Muscle of leg (tissue), 11 donors: Measurements from ENCODE around the gene POLR3E. TPM values are rescaled to one million over a fixed set of nuclear protein-coding genes. Genes with fewer than 3 reads are reported as not detected.
"Not testable (repeated sequence)": the region's sequence is repeated elsewhere in the genome, so short reads cannot be mapped to it uniquely, and the experiment has no call there.

Experiments
- DNase-seq: peaks from one replicate; pipeline ENCODE4 v3.0.0; 2013
- H3K27ac ChIP-seq: one replicate; pipeline ENCODE4 v1.5.1; 2013; ENCODE audit warnings: mild to moderate bottlenecking, low read length, control low read depth
- H3K27me3 ChIP-seq: one replicate; pipeline ENCODE4 v1.6.1; 2013; ENCODE audit warnings: low read length; ENCODE audit not compliant: control insufficient read depth, insufficient read depth
- H3K36me3 ChIP-seq: one replicate; pipeline ENCODE4 v1.6.1; 2013; ENCODE audit warnings: low read length; ENCODE audit not compliant: control insufficient read depth, insufficient read depth
- H3K4me1 ChIP-seq: one replicate; pipeline ENCODE4 v1.6.1; 2013; ENCODE audit warnings: low read length; ENCODE audit not compliant: control insufficient read depth, insufficient read depth
- H3K4me3 ChIP-seq: one replicate; pipeline ENCODE4 v1.5.1; 2013; ENCODE audit warnings: low read length, control low read depth
- H3K9me3 ChIP-seq: replicated peaks from 2 replicates; pipeline ENCODE4 v1.6.1; 2013; ENCODE audit warnings: low read depth, low read length; ENCODE audit not compliant: control insufficient read depth
- WGBS: methylation state at CpG from one replicate; pipeline ENCODE4 v1.1.5; 2013; ENCODE audit warnings: missing lambda C conversion rate; ENCODE audit not compliant: insufficient coverage; 5-methylcytosine and 5-hydroxymethylcytosine counted together
- polyA plus RNA-seq, 8 donors: library from polyadenylated mRNA; unstranded; fragments of 120-200 nt; gene quantifications; one replicate each; pipeline versions ENCODE4 v1.2.1 to v1.2.3, GENCODE V29; 2013; ENCODE audit warnings: inconsistent platforms in 1 of 8, low replicate concordance in 1 of 8; ENCODE audit not compliant: insufficient read length in 8 of 8, insufficient read depth in 1 of 8
- total RNA-seq: library from RNA; stranded (reverse); fragments of 120-200 nt; gene quantifications from one replicate; pipeline ENCODE4 v1.2.4, GENCODE V29; 2013

Gene POLR3E
- total and polyA plus RNA-seq, 9 donors = 29.7 to 43.4 (median 35.3) TPM

DNA sequence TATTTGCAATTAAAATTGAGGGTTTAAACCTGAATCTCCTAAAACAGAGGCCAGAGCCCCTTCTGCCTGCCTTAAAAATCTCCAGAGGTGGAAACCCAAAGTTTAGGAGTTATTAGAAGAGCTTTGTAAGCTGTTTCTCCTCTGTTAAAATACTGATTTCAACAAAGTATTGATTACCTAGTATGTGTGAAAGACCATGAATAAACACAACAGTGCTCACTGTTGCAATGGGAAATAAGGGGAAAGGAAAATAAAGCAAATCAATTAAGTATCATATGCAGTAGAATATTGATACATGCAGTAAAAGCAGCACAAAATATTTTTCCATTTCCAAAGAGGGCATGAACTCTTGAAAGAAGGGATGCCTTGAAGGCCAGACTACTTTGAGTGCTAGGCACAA is 62.5 kb downstream of the POLR3E start:
- H3K9me3 ChIP-seq = no peaks in the 10 kb centered on the region
- no peaks in the 10 kb centered on the region for H3K4me1 ChIP-seq
- peaks cover 20% of the 10 kb centered on the region for H3K36me3 ChIP-seq
- no peak overlapping the region for H3K27ac ChIP-seq
- no peak for DNase-seq
- no peaks in the 10 kb centered on the region for H3K27me3 ChIP-seq
- no peak overlapping the region for H3K4me3 ChIP-seq

DNA sequence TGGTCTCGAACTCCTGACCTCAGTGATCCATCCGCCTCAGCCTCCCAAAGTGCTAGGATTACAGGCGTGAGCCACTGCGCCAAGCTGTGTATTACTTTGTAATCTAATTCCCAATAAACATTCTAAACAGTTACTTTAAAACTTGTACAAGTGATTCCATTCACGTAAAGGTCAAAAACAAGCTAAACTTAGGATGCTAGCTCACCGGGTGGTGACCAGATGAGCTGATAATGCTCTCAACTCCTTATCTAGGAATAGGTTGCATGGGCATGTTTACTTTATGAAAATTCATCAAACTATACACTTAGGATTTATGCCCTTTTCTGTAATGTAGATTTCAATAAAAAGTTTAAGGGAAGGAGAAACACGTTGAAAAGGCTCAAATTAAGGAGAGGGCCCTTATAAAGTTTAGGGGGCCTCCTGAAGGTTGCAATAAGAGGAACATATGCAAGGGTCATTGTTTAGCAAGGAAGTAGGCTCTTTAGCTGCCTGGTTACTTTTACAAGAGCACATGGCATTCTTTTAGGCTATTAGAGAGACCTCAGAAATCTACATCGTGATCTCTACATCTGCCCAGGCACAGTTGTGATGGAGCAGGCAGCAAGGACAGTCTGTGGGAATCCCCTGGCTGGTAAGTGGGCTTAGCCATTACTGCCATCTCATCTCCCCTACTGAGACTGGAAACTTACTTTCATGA is 63.9 kb downstream of the POLR3E start:
- 89% methylated on average over 5 of the region's 8 CpGs for WGBS
- Histone ChIP-seq H3K4me3 (no peak overlapping the region), H3K4me1 (no peaks in the 10 kb centered on the region), H3K27me3 (no peaks in the 10 kb centered on the region), H3K27ac (no peak overlapping the region), H3K9me3 (no peaks in the 10 kb centered on the region), H3K36me3 (peaks cover 23% of the 10 kb centered on the region)
- no peak for DNase-seq

DNA sequence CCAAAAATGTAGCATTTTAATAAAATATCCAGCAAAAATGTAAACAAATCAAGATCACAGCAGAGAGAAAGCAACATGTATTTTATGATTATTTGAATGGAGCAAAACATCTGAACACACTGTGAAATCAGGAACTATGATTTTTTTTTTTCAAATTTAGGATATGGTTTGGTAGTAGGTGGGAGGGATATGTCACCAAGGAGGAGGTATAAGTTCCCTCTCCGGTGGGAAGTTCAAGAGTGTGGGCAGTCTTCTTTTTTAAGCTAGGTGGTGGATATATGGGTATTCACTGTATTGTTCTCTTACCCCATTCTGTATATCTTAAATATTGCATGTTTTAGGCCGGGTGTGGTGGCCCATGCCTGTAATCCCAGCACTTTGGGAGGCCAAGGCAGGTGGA is 67.0 kb downstream of the POLR3E start:
- Histone ChIP-seq H3K27ac (no peak overlapping the region), H3K4me1 (peaks cover 4% of the 10 kb centered on the region), H3K4me3 (no peak overlapping the region), H3K9me3 (no peaks in the 10 kb centered on the region), H3K27me3 (no peaks in the 10 kb centered on the region), H3K36me3 (peaks cover 29% of the 10 kb centered on the region)
- WGBS = no CpG with 5 or more reads among the region's 2 CpGs
- DNase-seq = no peak

DNA sequence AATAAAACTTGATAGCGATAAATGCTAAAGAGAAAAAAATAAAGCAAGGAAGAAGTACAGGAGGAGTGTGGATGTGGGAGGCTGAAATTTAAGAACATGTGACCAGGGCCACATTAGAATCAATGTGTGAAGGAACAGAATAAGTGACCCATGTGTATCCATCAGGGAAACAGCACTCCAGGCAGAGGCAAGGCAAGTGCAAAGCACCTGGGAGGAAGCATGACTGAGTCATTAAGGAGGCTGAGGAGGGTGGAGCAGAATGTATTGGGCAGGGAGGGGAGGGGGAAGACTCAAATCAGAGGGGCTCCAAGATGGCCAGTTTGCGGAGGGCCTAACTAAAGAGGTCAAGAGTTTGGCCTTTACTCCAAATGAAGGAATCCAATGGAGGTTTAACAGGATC is 69.2 kb downstream of the POLR3E start:
- Histone ChIP-seq H3K36me3 (peaks cover 30% of the 10 kb centered on the region), H3K4me3 (no peak overlapping the region), H3K27me3 (no peaks in the 10 kb centered on the region), H3K9me3 (no peaks in the 10 kb centered on the region), H3K4me1 (peaks cover 9% of the 10 kb centered on the region), H3K27ac (no peak overlapping the region)
- no peak for DNase-seq
- WGBS = 94% methylated on average over 2 of the region's 2 CpGs

DNA sequence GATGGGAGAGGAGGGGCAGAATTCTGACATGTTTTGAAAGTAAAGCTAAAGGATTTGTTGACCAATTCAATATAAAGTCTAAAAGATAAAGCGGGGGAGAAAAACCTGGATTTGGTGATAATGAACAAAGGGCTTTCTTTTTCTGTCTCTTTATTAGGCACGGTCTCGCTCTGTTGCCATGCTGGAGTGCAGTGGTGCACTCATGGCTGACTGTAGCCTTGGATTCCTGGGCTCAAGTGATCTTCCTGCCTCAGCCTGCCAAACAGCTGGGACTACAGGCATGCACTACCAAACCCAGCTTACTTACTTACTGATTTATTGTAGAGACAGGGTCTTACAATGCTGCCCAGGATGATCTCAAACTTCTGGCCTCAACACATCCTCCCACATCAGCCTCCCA is 69.7 kb downstream of the POLR3E start:
- Histone ChIP-seq H3K4me3 (no peak overlapping the region), H3K27ac (no peak overlapping the region), H3K9me3 (no peaks in the 10 kb centered on the region), H3K27me3 (no peaks in the 10 kb centered on the region), H3K4me1 (peaks cover 11% of the 10 kb centered on the region), H3K36me3 (peaks cover 29% of the 10 kb centered on the region)
- 100% methylated on average over 1 of the region's 3 CpGs for WGBS
- DNase-seq = no peak

DNA sequence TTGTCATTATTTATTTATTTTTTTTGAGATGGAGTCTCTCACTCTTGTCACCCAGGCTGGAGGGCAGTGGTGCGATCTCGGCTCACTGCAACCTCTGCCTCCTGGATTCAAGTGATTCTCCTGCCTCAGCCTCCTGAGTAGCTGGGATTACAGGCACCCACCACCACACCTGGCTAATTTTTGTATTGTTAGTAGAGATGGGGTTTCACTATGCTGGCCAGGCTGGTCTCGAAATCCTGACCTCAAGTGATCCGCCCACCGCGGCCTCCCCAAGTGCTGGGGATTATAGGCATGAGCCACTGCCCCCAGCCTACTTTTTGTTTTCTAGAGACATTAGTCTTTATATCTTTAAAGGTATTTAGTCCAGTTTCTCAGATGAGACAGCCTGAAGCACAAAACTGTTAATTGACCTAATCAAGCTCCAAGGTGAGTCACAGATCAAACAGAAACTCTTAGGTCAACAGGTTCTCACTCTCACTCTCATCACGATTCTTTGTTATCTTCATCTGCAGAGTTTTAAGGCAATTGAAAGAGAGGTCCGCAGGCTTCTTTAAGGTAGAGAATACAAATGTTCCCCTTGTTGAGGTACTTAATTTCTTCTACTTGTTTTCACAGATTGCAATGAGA is 71.1 kb downstream of the POLR3E start:
- H3K4me1 ChIP-seq = peaks cover 18% of the 10 kb centered on the region
- not testable (repeated sequence) for DNase-seq
- WGBS = no CpG with 5 or more reads among the region's 8 CpGs

DNA sequence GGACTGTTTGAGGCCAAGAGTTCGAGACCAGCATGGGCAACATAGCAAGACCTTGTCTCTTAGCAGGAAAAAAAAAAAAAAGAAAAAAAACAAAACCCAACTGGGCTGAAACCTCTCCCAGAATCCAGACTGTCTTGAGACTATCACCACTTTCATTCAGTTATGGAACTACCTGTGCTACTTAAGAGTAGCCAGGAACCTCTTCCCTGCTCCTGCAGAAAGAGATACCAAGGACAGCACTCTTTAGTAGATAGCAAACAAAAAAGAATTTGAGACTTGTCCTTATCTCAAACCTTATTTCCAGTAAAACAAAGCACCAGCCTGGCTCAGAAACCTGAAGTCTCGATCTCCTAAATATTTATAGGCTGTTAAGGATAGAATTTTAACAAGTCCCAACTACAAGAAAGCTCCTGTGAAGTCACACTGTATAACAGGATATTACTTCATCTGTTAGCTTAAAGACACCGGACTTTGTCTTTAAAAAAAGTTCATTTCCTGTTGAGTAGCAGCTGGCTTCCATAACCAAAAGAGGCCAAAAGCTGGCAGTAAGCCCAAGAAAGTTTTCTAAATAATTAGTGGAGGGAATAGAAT is 72.1 kb downstream of the POLR3E start:
- Histone ChIP-seq H3K27me3 (no peaks in the 10 kb centered on the region), H3K27ac (peak overlapping the region; percentile 73), H3K36me3 (peaks cover 18% of the 10 kb centered on the region), H3K9me3 (no peaks in the 10 kb centered on the region), H3K4me3 (no peak overlapping the region), H3K4me1 (peaks cover 18% of the 10 kb centered on the region)
- DNase-seq = peak; percentile 75
- 100% methylated on average over 1 of the region's 3 CpGs for WGBS

More for the DNA sequence above, 71.1 kb downstream of the POLR3E start:
- not testable (repeated sequence) for H3K9me3 ChIP-seq, H3K27ac ChIP-seq, H3K27me3 ChIP-seq, H3K4me3 ChIP-seq
- peaks cover 25% of the 10 kb centered on the region for H3K36me3 ChIP-seq

DNA sequence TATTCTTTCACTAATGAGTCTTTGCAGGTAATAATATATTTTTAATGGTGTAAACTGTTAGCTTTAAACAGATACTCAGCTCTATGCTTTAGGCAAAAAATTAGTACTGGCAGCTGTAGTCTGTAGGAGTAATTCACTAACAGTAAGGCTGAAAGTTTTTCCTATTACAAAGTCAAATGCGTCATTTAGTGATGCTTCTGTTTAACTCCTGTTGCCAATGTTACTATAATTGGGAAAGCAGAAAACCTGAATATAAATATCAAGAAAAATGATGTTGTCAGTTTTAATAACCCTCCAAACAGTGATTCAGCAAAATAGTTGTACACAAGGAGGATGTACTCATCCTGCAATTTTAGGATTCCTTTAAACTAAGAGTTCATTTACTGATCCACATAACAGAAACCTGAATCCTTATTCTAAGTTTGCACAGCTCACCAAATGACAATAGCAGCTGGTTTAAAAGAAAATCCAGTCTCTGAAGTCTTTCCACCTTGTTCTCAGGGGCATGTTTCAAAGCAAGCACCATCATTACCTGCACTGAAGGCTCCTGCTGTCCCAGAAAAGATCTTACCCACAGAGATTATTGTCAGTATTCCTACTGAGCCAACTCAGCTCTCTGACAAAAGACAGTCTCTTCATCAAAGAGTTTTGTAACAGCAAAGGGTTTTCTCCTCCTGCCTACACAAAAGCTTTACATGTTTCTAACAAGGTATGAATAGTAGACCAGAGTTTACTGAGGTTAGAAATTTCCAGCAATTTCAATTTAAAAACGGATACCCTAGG is 73.0 kb downstream of the POLR3E start:
- Histone ChIP-seq H3K36me3 (peaks cover 15% of the 10 kb centered on the region), H3K4me1 (peaks cover 19% of the 10 kb centered on the region), H3K27me3 (no peaks in the 10 kb centered on the region), H3K27ac (peak overlapping the region; percentile 78), H3K9me3 (no peaks in the 10 kb centered on the region), H3K4me3 (no peak overlapping the region)
- no CpG with 5 or more reads among the region's 2 CpGs for WGBS
- DNase-seq = peak; percentile 85

DNA sequence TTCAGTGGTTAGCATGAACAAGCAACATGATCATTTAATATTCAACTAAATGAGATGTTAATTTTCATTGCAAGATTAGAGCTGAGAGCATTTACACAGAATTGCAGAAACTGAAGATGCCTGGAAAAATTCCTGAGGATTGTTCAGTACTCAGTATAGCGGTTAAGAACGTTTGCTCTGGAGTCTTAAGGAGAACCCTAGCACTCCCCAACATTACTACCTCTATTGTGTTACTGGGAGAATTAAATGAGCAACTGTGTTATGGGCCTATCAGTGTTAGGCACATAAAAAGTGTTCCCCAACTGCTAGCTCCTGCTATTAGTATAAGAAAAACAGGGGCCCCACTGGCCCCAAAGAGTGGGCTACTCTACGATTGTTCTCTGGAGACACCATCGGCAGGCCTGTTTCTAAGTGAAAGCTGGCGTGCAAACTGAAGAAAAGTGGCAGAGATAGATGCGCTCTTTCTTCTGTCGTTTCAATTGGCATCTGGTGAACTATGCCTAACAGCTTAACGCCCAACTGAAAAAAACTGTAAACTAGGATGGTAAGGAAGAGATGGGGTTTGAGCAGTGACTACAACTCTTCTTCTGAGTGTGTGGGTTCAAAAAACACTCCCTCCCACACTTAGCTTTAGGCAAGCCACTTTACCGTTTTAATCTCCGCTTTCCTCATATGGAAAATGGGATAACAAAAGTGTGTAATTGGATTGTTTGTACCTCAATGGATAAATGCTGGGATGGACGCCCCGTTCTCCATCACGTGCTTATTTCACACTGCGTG is 75.9 kb downstream of the POLR3E start:
- H3K36me3 ChIP-seq = peaks cover 9% of the 10 kb centered on the region
- peak overlapping the region; percentile 92 for H3K4me3 ChIP-seq
- H3K27me3 ChIP-seq = no peaks in the 10 kb centered on the region
- peaks cover 22% of the 10 kb centered on the region for H3K4me1 ChIP-seq
- no peaks in the 10 kb centered on the region for H3K9me3 ChIP-seq
- 44% methylated on average over 3 of the region's 14 CpGs for WGBS
- peak overlapping the region; percentile 48 for H3K27ac ChIP-seq
- no peak for DNase-seq
